HFF-Myc (cell line): ENCODE measurements around the gene CAPN10.

Experiments
- DNase-seq: peaks from one replicate; pipeline ENCODE4 v3.0.0-alpha.2; 2011; ENCODE audit warnings: low read depth; ENCODE audit errors: extremely low read depth
- H3K4me3 ChIP-seq: replicated peaks from 2 replicates; pipeline ENCODE4 v1.5.1; 2011; ENCODE audit warnings: low read depth, mild to moderate bottlenecking, control low read depth, low read length
- CTCF ChIP-seq: IDR thresholded peaks from 2 replicates; pipeline ENCODE4 v1.5.1; 2012; ENCODE audit warnings: mild to moderate bottlenecking, low read depth, low read length, control low read depth; ENCODE audit errors: missing control alignments

Gene CAPN10

GRCh38 chr2:240626531-240627300 is 40.2 kb downstream of the CAPN10 start:
- TF ChIP-seq CTCF: no peak
- DNase-seq: no peak
- no peak overlapping the region for H3K4me3 ChIP-seq

GRCh38 chr2:240627736-240628506 is 41.4 kb downstream of the CAPN10 start:
- TF ChIP-seq CTCF: no peak
- no peak overlapping the region for H3K4me3 ChIP-seq
- DNase-seq: no peak

- no peak overlapping the region for H3K4me3 ChIP-seq
- no peak for DNase-seq
- TF ChIP-seq CTCF: no peak
These were observed 41.9 kb downstream of the CAPN10 start for GRCh38 chr2:240628507-240628807.

GRCh38 chr2:240628808-240629618 is 42.5 kb downstream of the CAPN10 start:
- H3K4me3 ChIP-seq: no peak overlapping the region
- TF ChIP-seq CTCF: no peak
- DNase-seq: no peak

- no peak overlapping the region for H3K4me3 ChIP-seq
- DNase-seq: no peak
- no peak for TF ChIP-seq CTCF
These were observed 43.1 kb downstream of the CAPN10 start for GRCh38 chr2:240629619-240629967.

GRCh38 chr2:240629968-240630770 is 43.6 kb downstream of the CAPN10 start:
- TF ChIP-seq CTCF: no peak
- no peak for DNase-seq

More at GRCh38 chr2:240629968-240630770, 43.6 kb downstream of the CAPN10 start:
- no peak overlapping the region for H3K4me3 ChIP-seq
